ENCODE results near the gene GSK3A.

GSK3A gene

GRCh38 chr19:42244347-42245220 lies 2.2 kb upstream of the GSK3A start:
- peak overlapping the region; percentile 62 for H3K4me3 ChIP-seq (ENCODE audit: control insufficient read depth, low read depth, low read length)
- TF ChIP-seq, protein P1, sequence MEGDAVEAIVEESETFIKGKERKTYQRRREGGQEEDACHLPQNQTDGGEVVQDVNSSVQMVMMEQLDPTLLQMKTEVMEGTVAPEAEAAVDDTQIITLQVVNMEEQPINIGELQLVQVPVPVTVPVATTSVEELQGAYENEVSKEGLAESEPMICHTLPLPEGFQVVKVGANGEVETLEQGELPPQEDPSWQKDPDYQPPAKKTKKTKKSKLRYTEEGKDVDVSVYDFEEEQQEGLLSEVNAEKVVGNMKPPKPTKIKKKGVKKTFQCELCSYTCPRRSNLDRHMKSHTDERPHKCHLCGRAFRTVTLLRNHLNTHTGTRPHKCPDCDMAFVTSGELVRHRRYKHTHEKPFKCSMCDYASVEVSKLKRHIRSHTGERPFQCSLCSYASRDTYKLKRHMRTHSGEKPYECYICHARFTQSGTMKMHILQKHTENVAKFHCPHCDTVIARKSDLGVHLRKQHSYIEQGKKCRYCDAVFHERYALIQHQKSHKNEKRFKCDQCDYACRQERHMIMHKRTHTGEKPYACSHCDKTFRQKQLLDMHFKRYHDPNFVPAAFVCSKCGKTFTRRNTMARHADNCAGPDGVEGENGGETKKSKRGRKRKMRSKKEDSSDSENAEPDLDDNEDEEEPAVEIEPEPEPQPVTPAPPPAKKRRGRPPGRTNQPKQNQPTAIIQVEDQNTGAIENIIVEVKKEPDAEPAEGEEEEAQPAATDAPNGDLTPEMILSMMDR (IDR thresholded peaks at IDR 0.05; ENCODE audit: control insufficient read depth, insufficient read depth, low read depth, low read length, missing control alignments): peak; percentile 64
- peak; percentile 57 for DNase-seq (ENCODE audit: low read depth)

GRCh38 chr19:42242069-42242511 lies 312 bp downstream of the GSK3A start:
- peak overlapping the region; percentile 68 for H3K4me3 ChIP-seq (ENCODE audit: control insufficient read depth, low read depth, low read length)
- no peak for DNase-seq (ENCODE audit: low read depth)
- TF ChIP-seq, protein P1 (IDR thresholded peaks at IDR 0.05; ENCODE audit: control insufficient read depth, insufficient read depth, low read depth, low read length, missing control alignments): no peak

- TF ChIP-seq, protein P1 (IDR thresholded peaks at IDR 0.05; ENCODE audit: control insufficient read depth, insufficient read depth, low read depth, low read length, missing control alignments): no peak
- H3K4me3 ChIP-seq (ENCODE audit: control insufficient read depth, low read depth, low read length): peak overlapping the region; percentile 68
- DNase-seq (ENCODE audit: low read depth): no peak
Observed at GRCh38 chr19:42241279-42241678, 1.1 kb downstream of the GSK3A start.

DNA sequence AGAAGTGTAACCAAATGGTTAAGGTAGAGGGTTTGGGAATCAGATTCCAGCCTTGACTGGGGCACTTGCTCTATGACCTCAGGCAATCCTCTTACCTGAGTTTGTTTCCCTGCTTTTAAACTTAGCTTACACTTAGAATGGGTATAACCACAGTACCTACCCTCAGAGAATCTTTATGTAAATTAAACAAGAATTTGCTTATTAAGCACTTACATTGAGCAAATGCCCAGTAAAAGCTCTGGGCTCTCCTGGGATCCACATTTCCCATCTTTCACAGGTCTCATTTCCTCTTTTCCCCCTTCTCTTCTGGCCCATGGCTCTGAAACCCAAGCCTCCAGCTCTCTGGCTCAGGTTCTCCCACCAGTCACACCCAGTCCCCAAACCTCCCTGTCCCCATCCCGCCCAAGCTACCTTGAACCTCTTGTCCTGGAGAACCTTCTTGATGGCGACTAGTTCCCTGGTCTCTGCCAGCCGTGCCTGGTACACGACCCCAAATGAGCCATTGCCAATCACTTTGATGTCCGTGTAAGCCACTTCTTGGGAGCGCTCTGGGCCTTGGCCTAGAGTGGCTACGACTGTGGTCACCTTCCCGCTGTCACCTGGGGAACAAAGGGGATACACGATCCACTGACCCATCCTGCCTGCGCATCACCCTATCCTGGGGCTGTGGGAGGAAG lies 2.7 kb downstream of the GSK3A start:
- no peak for DNase-seq (ENCODE audit: low read depth)
- TF ChIP-seq, protein P1 (IDR thresholded peaks at IDR 0.05; ENCODE audit: control insufficient read depth, insufficient read depth, low read depth, low read length, missing control alignments): no peak

GRCh38 chr19:42235181-42235580 lies 7.2 kb downstream of the GSK3A start:
- H3K4me3 ChIP-seq (ENCODE audit: control insufficient read depth, low read depth, low read length): no peak overlapping the region
- TF ChIP-seq, protein P1 (IDR thresholded peaks at IDR 0.05; ENCODE audit: control insufficient read depth, insufficient read depth, low read depth, low read length, missing control alignments): no peak
- no peak for DNase-seq (ENCODE audit: low read depth)

More for the DNA sequence above, 2.7 kb downstream of the GSK3A start:
- H3K4me3 ChIP-seq (ENCODE audit: control insufficient read depth, low read depth, low read length): no peak overlapping the region

GRCh38 chr19:42234364-42234763 lies 8.0 kb downstream of the GSK3A start:
- H3K4me3 ChIP-seq (ENCODE audit: control insufficient read depth, low read depth, low read length): no peak overlapping the region
- TF ChIP-seq, protein P1 (IDR thresholded peaks at IDR 0.05; ENCODE audit: control insufficient read depth, insufficient read depth, low read depth, low read length, missing control alignments): no peak
- no peak for DNase-seq (ENCODE audit: low read depth)
